Adipose tissue (tissue), 3 donors: ENCODE data around the gene TSPOAP1. TPM values are rescaled to one million over a fixed set of nuclear protein-coding genes. Genes with fewer than 3 reads are reported as not detected.

Experiments
- H3K27ac ChIP-seq: one replicate; pipeline ENCODE4 v1.5.1; 2013; ENCODE audit warnings: low read depth, low read length
- WGBS, 3 donors: extraction: QIAGEN DNeasy Blood & Tissue Kit; methylation state at CpG; one replicate each; pipeline ENCODE4 v1.1.7; 2013; 5-methylcytosine and 5-hydroxymethylcytosine counted together
- polyA plus RNA-seq, 3 donors: library from polyadenylated mRNA; stranded (reverse); fragments of 200-250 nt; gene quantifications; one replicate each; pipeline ENCODE4 v1.2.3, GENCODE V29; 2013
- donor health status: healthy with polysubstance abuse.
- donor health status: Bipolar disorder and iron deficiency.
- donor health status: healthy.

TSPOAP1 gene, protein sequence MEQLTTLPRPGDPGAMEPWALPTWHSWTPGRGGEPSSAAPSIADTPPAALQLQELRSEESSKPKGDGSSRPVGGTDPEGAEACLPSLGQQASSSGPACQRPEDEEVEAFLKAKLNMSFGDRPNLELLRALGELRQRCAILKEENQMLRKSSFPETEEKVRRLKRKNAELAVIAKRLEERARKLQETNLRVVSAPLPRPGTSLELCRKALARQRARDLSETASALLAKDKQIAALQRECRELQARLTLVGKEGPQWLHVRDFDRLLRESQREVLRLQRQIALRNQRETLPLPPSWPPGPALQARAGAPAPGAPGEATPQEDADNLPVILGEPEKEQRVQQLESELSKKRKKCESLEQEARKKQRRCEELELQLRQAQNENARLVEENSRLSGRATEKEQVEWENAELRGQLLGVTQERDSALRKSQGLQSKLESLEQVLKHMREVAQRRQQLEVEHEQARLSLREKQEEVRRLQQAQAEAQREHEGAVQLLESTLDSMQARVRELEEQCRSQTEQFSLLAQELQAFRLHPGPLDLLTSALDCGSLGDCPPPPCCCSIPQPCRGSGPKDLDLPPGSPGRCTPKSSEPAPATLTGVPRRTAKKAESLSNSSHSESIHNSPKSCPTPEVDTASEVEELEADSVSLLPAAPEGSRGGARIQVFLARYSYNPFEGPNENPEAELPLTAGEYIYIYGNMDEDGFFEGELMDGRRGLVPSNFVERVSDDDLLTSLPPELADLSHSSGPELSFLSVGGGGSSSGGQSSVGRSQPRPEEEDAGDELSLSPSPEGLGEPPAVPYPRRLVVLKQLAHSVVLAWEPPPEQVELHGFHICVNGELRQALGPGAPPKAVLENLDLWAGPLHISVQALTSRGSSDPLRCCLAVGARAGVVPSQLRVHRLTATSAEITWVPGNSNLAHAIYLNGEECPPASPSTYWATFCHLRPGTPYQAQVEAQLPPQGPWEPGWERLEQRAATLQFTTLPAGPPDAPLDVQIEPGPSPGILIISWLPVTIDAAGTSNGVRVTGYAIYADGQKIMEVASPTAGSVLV (N-terminal part only)
- polyA plus RNA-seq, result 10 to 100 TPM in 1 of 3 donors, 1 to 10 TPM in 2; 4.4 to 11.9 (median 5.3) TPM

- H3K27ac ChIP-seq, result no peak within 1 kb of the TSS
- 14 to 42% (median 27%) methylated on average over 20 to 23 of the region's 23 CpGs for WGBS, 3 donors
These were observed at the start of gene TSPOAP1 for GRCh38 chr17:58328195-58329034. Gene TSPOAP1 (minus strand): TSS chr17:58328795. CDS start chr17:58327920, 875 bp downstream.

DNA sequence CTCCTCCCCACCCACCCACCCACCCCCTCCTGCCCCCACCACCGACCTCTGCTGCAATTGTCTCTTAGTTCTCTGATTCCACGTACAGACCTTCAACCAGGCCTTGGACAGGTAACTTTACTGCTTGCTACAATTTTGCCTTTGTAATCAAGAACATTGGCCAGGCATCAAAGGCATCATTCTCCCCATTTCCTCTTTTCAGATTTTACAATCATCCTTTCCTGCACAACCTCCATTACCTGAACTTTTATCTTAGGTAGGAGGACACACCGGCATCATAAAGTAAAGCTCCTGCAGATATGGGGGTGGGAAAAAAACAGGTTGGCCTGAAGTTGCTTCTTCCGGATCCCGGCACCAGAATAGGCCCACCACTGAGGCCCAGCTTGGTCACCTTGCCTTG lies 49.1 kb upstream of the TSPOAP1 start:
- 72 to 82% (median 77%) methylated on average over 5 of the region's 5 CpGs for WGBS, 3 donors
- H3K27ac ChIP-seq, result no peak overlapping the region

DNA sequence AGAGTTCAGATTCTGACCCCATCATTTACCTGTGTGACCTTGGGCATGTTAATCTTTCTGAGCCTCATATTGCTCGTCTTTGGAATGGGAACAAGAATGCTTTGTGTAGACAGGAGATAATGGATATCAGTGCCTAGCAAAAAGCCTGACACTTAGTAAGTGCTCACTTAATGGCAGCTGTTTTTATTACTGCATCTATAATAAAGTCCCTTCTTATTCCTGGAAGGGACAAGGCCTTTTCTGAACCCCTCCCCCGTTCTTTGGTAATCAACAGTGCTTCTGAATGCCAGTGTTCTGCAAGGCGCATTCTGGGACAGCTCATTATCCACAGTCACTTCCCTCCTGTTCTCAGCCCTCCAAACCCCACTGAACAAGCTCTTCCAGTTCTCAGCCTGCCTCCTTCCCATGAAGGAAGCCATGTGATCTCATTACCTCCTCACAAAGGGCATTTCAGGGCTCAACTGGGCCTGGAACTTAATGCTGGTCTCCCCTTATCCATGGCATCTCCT lies 48.6 kb upstream of the TSPOAP1 start:
- WGBS, 3 donors, result 48 to 77% (median 69%) methylated on average over 3 of the region's 3 CpGs
- no peak overlapping the region for H3K27ac ChIP-seq

DNA sequence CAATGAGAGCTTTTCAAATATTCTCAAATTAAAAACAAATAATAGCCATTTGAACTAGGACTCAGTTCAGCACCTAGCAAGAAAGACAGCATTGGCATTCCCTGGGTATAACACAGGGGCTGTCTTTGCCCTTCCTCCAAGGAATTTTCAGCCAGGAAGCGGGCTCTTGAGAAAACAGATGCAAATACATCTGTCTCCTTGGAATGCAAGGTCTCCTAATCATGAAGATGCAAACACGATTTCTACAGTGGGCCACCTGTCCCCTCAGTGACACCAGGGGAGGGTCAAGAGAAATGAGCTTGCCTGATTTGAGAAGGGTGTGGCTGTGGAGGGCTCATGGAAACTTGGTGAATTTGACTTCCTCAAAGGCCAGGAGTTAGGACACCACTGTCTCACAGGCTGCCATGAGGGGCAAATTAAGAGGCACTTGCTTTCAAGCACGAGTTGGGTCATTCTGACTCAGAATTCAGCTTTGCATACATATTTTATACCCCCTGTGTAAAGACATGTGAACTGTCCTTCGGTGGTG lies 47.9 kb upstream of the TSPOAP1 start:
- WGBS, 3 donors, result 57 to 73% (median 71%) methylated on average over 4 of the region's 4 CpGs
- H3K27ac ChIP-seq, result no peak overlapping the region

DNA sequence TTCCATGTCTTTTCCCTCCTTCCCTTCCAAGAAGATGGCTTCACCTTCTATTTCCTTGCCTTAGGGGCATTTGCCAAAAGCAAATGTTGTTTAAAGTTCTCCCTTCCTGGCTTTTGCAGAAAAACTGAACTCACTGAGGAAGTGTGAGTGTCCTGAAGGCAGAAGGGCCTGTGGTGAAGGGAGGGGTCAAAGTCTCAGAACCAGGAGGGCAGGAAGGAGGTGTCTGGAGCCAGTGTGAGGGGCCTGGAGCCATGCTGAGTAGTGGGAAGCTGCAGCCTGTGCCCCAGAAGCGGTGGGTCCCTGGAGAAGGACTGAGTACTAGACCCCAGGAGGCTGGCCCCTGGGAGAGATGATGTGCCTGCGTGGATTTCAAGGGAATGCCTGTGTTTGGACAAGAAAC lies 47.2 kb upstream of the TSPOAP1 start:
- no peak overlapping the region for H3K27ac ChIP-seq
- WGBS, 3 donors, result 70 to 91% (median 72%) methylated on average over 2 of the region's 2 CpGs

GRCh38 chr17:58375256-58375655 lies 46.7 kb upstream of the TSPOAP1 start:
- no peak overlapping the region for H3K27ac ChIP-seq
- WGBS, 3 donors, result 60 to 68% (median 61%) methylated on average over 5 of the region's 5 CpGs

DNA sequence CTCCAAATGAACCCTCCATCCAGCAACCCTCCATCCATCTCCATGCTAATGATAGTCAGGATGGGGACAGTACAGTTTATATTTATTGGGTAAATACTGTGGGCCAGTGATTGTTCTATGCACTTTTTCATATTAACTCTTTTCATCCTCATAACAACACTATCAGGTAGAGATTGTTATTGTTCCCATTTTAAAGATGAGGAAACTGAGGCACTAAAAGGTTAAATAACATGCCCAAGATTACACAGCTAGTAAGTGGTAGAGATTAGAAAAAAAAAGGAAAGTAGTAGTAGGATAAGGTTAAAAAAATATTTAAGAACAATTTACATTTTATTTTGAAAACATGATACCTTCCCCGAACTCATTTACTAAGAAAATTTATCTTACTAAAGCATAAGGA lies 45.3 kb upstream of the TSPOAP1 start:
- H3K27ac ChIP-seq, result no peak overlapping the region
- WGBS, 3 donors, result 92 to 98% (median 93%) methylated on average over 1 of the region's 1 CpG

DNA sequence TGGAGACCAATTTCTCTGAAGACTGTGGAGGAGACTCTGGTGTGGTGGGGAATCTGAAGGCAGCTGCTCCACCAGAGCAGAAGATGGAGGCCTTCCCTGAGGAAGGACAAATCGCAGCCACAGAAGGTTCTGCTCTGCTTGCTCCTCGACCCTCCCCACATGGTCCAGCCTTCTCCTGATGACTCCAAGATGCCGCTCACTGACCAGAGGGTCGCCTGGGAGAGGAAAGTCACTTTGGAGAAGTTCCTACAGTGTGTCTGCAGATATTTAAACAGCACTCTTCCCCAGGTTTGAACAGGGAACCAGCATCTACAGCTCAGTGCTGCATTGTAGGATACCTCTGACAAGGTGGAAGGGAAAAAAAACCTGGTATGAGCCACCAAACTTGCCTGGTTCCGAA lies 44.4 kb upstream of the TSPOAP1 start:
- H3K27ac ChIP-seq, result no peak overlapping the region
- WGBS, 3 donors, result 78 to 93% (median 86%) methylated on average over 5 of the region's 5 CpGs

DNA sequence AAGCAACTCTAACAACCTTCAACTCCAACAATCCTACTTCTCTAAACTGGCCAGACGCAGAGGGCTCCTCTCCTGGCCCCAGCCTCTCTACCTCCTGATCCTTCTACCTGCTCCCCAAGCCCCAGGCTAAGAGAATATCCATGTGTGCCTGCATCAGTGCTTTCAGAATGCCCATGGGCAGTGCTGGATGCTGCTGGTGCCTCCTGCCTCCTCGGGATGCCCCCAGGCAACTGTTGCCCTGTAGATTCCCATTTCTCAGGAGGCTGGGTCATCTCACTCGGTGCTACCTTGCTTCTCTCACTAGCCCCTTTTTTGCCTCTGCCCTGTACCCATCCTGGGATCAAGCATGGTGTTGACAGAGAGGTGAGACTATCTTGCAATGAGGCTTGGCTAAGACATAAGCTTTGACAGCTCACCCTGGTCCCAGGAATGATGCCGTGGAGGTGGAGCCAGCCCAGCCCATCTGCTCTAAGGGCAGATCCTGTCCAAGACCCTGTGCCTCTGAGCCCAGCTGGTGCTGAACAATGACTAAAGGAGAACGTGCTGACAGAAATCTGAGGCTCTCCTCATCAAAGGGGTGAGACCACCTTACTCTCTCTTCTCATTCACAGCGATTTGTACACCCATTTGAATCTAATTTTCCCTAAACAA lies 42.8 kb upstream of the TSPOAP1 start:
- H3K27ac ChIP-seq, result no peak overlapping the region

DNA sequence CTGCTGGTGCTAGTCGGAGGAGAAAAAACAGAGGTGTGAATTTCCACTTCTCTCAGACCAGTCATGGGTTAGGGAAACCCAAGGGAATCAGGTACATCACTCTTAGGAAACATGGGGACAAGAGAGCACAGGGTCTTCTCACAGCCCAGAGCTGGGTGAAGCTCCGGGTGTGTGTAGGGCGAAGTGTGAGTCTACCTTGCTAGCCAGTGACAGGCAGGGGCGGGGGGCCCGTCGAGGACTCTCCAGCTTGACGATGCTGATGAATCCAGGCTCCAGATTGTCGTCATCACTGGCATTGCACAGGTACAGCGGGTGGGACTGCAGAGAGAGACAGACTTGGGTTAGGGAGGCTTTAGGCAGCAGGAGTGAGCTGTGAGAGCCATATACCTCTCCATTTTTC lies 42.1 kb upstream of the TSPOAP1 start:
- H3K27ac ChIP-seq, result no peak overlapping the region
- WGBS, 3 donors, result 84 to 88% (median 84%) methylated on average over 9 of the region's 9 CpGs

More for the DNA sequence above, 42.8 kb upstream of the TSPOAP1 start:
- WGBS, 3 donors, result 78 to 84% (median 82%) methylated on average over 6 of the region's 6 CpGs

DNA sequence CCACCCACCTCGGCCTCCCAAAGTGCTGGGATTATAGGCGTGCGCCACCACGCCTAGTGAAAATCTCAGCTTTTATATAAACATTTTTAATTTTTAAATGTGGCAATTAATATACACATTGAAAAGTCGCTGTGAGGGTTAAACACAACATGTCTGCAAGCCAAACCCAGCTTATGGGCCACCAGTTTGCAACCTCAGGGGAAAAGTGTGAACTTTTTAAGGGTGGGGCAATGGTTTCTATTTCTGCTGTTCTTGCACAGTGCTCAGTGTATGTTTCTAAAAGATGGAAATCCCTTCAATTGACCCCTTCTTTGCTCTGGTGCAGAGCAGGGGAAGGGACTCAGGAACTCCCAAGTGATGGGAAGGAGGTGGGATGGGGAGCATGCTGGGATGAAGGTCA lies 41.7 kb upstream of the TSPOAP1 start:
- 92 to 95% (median 94%) methylated on average over 5 of the region's 5 CpGs for WGBS, 3 donors

DNA sequence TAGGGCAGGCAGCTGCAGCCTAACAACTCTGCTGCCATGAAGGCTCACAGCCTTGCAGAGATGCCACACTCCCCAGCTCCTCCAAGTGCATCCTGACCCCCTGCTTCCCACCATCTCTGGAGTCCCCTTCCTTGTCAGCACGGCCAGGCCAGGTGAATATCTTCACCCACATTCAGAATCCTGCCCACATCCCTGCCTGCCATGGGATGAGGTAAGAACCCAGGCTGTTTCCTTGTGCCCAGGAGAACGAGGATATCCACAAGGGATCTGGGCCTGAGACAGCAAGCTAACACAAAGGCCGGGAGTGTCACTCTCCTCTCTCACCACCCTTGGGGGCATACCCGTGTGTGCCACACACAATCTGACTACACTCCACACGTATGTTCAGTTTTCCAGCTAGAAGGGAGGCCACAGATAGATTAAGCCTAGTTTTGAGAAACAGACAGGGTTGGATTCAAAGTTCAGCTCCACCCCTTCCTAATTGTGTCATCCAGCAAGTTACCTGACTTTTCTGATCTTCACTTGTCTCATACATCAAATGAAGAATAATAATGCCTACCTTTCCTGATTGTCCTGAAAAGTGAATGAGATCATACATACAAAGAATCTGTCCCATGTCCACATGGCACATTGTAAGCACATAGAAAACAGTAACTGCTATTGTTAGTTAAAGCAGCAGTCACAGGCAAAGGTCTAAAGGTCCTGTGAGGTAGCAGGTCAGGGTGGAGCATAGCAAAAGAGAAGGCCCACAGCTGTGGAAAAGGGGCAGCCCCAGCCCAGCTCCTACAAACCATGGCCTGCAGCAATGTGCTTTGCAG lies 40.8 kb upstream of the TSPOAP1 start:
- 65 to 71% (median 70%) methylated on average over 5 of the region's 5 CpGs for WGBS, 3 donors
- H3K27ac ChIP-seq, result no peak overlapping the region

More for the DNA sequence above, 41.7 kb upstream of the TSPOAP1 start:
- no peak overlapping the region for H3K27ac ChIP-seq

- 70 to 82% (median 76%) methylated on average over 3 of the region's 3 CpGs for WGBS, 3 donors
- H3K27ac ChIP-seq, result no peak overlapping the region
These were observed 40.2 kb upstream of the TSPOAP1 start for GRCh38 chr17:58368860-58369213.

- no peak overlapping the region for H3K27ac ChIP-seq
- WGBS, 3 donors, result 91 to 95% (median 95%) methylated on average over 3 of the region's 3 CpGs
These were observed 38.9 kb upstream of the TSPOAP1 start for GRCh38 chr17:58367461-58367860.

- WGBS, 3 donors, result 64 to 78% (median 75%) methylated on average over 5 of the region's 5 CpGs
These were observed 37.5 kb upstream of the TSPOAP1 start for GRCh38 chr17:58365980-58366595.

More at GRCh38 chr17:58365980-58366595, 37.5 kb upstream of the TSPOAP1 start:
- H3K27ac ChIP-seq, result no peak overlapping the region
